Mammary epithelial cell (primary cell): ENCODE measurements around the gene MED31.

ENCODE experiments used
- EZH2 ChIP-seq: IDR thresholded peaks from 2 replicates; pipeline ENCODE4 v1.6.1; 2012; ENCODE audit warnings: low read length, inconsistent platforms, borderline replicate concordance
- TF ChIP-seq, protein P1 (sequence below), 2 donors: IDR thresholded peaks in 1 of 2; conservative IDR thresholded peaks in 1 of 2; 2 replicates each; pipeline ENCODE4 v1.5.1; 2011 to 2012; ENCODE audit warnings: inconsistent platforms in 2 of 2, low read length in 2 of 2, mild to moderate bottlenecking in 2 of 2, control low read depth in 1 of 2, low read depth in 1 of 2; ENCODE audit not compliant: insufficient read depth in 1 of 2; ENCODE audit errors: extremely low read depth in 1 of 2

- TF ChIP-seq, protein P1, sequence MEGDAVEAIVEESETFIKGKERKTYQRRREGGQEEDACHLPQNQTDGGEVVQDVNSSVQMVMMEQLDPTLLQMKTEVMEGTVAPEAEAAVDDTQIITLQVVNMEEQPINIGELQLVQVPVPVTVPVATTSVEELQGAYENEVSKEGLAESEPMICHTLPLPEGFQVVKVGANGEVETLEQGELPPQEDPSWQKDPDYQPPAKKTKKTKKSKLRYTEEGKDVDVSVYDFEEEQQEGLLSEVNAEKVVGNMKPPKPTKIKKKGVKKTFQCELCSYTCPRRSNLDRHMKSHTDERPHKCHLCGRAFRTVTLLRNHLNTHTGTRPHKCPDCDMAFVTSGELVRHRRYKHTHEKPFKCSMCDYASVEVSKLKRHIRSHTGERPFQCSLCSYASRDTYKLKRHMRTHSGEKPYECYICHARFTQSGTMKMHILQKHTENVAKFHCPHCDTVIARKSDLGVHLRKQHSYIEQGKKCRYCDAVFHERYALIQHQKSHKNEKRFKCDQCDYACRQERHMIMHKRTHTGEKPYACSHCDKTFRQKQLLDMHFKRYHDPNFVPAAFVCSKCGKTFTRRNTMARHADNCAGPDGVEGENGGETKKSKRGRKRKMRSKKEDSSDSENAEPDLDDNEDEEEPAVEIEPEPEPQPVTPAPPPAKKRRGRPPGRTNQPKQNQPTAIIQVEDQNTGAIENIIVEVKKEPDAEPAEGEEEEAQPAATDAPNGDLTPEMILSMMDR (conservative IDR thresholded peaks at IDR 0.05 in 1 of 2, IDR thresholded peaks at IDR 0.05 in 1 of 2; ENCODE audit: extremely low read depth in 1 of 2, insufficient read depth in 1 of 2, low read depth in 1 of 2, low read length in 2 of 2) = no peak
- no peak for TF ChIP-seq EZH2
Observed at GRCh38 chr17:6639014-6639585, 12.3 kb downstream of the MED31 start.
